A549 (cell line): ENCODE data around the gene STX8. TPM values are rescaled to one million over a fixed set of nuclear protein-coding genes. Genes with fewer than 3 reads are reported as not detected.

ENCODE experiments used
- ATAC-seq, 2 experiments: fragments of 200-7000 bp in 1 of 2; fragments of >200 bp in 1 of 2; cut with Nextera tagmentation in 1 of 2; cut with Tn5 transposase in 1 of 2; 3 replicates each; pipeline versions ENCODE4 v1.8.0 to v1.9.1; 2018 to 2020; ENCODE audit warnings: mild to moderate bottlenecking in 1 of 2, moderate library complexity in 1 of 2
- CTCF ChIA-PET: fragments of 300-600 bp; sonication (Branson Sonifier 250); formaldehyde crosslinking; extraction: SDS; loops from one replicate; lab custom pipeline; 2021; ENCODE audit warnings: antibody characterized with exemption, inconsistent platforms; lab: Yijun Ruan, JAX
- POLR2A ChIA-PET: fragments of 350-600 bp; formaldehyde crosslinking; extraction: SDS; loops from one replicate; lab custom pipeline; 2021; ENCODE audit warnings: antibody characterized with exemption, inconsistent platforms; lab: Yijun Ruan, JAX
- DNase-seq, 2 experiments: peaks; one replicate each; pipeline versions ENCODE4 v3.0.0 to v3.0.0-alpha.2; 2011 to 2016; ENCODE audit warnings: low read depth in 1 of 2, low spot score in 1 of 2
- FAIRE-seq: peaks from 2 replicates; lab custom pipeline; 2011; peaks lifted over from hg19 to GRCh38; lab: Jason Lieb, UNC
- H3K27ac ChIP-seq, 2 experiments: fragments of >200 bp; sonication (Bioruptor Twin); formaldehyde crosslinking; 3 replicates each; pipeline ENCODE4 v1.5.1; 2016 to 2017
- H3K4me1 ChIP-seq: fragments of >200 bp; sonication (Bioruptor Twin); formaldehyde crosslinking; 3 replicates; pipeline ENCODE4 v1.6.1; 2016
- H3K4me2 ChIP-seq: fragments of >200 bp; sonication (Bioruptor Twin); formaldehyde crosslinking; 3 replicates; pipeline ENCODE4 v1.6.1; 2016
- H3K4me3 ChIP-seq: fragments of >200 bp; sonication (Bioruptor Twin); formaldehyde crosslinking; 3 replicates; pipeline ENCODE4 v1.5.1; 2016
- H3K9me3 ChIP-seq: fragments of >200 bp; sonication (Bioruptor Twin); formaldehyde crosslinking; 3 replicates; pipeline ENCODE4 v1.6.1; 2016
- CBX2 ChIP-seq: fragments of 200-600 bp; sonication (generic); IDR thresholded peaks from 2 replicates; pipeline ENCODE4 v1.6.1; 2016; ENCODE audit warnings: low read depth, mild to moderate bottlenecking, borderline replicate concordance
- CEBPB ChIP-seq, 2 experiments: fragments of >200 bp in 1 of 2; sonication (Bioruptor Twin) in 1 of 2; formaldehyde crosslinking in 1 of 2; IDR thresholded peaks; 2 replicates each; pipeline ENCODE4 v1.6.1; 2012 to 2016
- EP300 ChIP-seq, 2 experiments: fragments of >200 bp; sonication (Bioruptor Twin); formaldehyde crosslinking; IDR thresholded peaks; 2 replicates in 1 of 2; 3 replicates in 1 of 2; pipeline ENCODE4 v1.6.1; 2016 to 2017
- FOSL2 ChIP-seq, 2 experiments: fragments of 450-650 bp in 1 of 2; fragments of >200 bp in 1 of 2; sonication (Bioruptor Twin) in 1 of 2; formaldehyde crosslinking; IDR thresholded peaks; 2 replicates each; pipeline versions ENCODE4 v1.5.0 to v1.6.1; 2016 to 2020; ENCODE audit warnings: mild to moderate bottlenecking in 1 of 2, moderate library complexity in 1 of 2
- GATA3 ChIP-seq: IDR thresholded peaks from 2 replicates; pipeline ENCODE4 v1.6.1; 2012; ENCODE audit warnings: borderline replicate concordance
- HDAC2 ChIP-seq: fragments of 200-600 bp; sonication (generic); IDR thresholded peaks from 2 replicates; pipeline ENCODE4 v1.6.1; 2016
- HEYL ChIP-seq: fragments of 250-450 bp; sonication (Bioruptor Pico); IDR thresholded peaks from 2 replicates; pipeline ENCODE4 v1.8.0; 2021; ENCODE audit warnings: mild to moderate bottlenecking, moderate library complexity
- JUN ChIP-seq, 2 experiments: fragments of >200 bp; sonication (Bioruptor Twin); formaldehyde crosslinking; IDR thresholded peaks; 2 replicates in 1 of 2; 3 replicates in 1 of 2; pipeline ENCODE4 v1.6.1; 2016 to 2017
- JUNB ChIP-seq: fragments of >200 bp; sonication (Bioruptor Twin); formaldehyde crosslinking; IDR thresholded peaks from 2 replicates; pipeline ENCODE4 v1.6.1; 2016
- MYC ChIP-seq: IDR thresholded peaks from 2 replicates; pipeline ENCODE4 v1.6.1; 2012; ENCODE audit warnings: mild to moderate bottlenecking, inconsistent platforms, low read length, improper control_type of control experiment, borderline replicate concordance
- RAD21 ChIP-seq, 2 experiments: fragments of >200 bp in 1 of 2; sonication (Bioruptor Twin) in 1 of 2; formaldehyde crosslinking in 1 of 2; IDR thresholded peaks in 1 of 2; conservative IDR thresholded peaks in 1 of 2; 2 replicates in 1 of 2; 3 replicates in 1 of 2; pipeline ENCODE4 v1.6.1; 2012 to 2018; ENCODE audit warnings: inconsistent platforms in 1 of 2
- WGBS: methylation state at CpG from one replicate; pipeline ENCODE4 v1.1.6; 2017; ENCODE audit errors: missing lambda C conversion rate; 5-methylcytosine and 5-hydroxymethylcytosine counted together
- polyA plus RNA-seq, 4 experiments: library from polyadenylated mRNA; depleted of rRNA in 3 of 4; stranded (reverse); fragments of >200 nt; fragmentation: RNase III in 1 of 4; extraction: RNeasy Plus Mini Kit Qiagen cat#74134 plus additional on column Dnase treatment in 1 of 4; gene quantifications; 2 replicates in 3 of 4; 3 replicates in 1 of 4; pipeline ENCODE4 v1.2.3, GENCODE V29; 2011 to 2017
- TF ChIP-seq, protein P1 (sequence below): IDR thresholded peaks from 2 replicates; pipeline ENCODE4 v1.6.1; 2012
- TF ChIP-seq, protein P2 (sequence below): IDR thresholded peaks from 2 replicates; pipeline ENCODE4 v1.6.1; 2012
- TF ChIP-seq, protein P3 (sequence below): fragments of 200-600 bp; sonication (generic); IDR thresholded peaks from 2 replicates; pipeline ENCODE4 v1.6.1; 2016; ENCODE audit warnings: antibody characterized with exemption, mild to moderate bottlenecking, moderate library complexity

Gene STX8
- polyA plus RNA-seq, 2 of the 4 experiments (the other 2 are of a cell fraction): 93.6 to 168 TPM

DNA sequence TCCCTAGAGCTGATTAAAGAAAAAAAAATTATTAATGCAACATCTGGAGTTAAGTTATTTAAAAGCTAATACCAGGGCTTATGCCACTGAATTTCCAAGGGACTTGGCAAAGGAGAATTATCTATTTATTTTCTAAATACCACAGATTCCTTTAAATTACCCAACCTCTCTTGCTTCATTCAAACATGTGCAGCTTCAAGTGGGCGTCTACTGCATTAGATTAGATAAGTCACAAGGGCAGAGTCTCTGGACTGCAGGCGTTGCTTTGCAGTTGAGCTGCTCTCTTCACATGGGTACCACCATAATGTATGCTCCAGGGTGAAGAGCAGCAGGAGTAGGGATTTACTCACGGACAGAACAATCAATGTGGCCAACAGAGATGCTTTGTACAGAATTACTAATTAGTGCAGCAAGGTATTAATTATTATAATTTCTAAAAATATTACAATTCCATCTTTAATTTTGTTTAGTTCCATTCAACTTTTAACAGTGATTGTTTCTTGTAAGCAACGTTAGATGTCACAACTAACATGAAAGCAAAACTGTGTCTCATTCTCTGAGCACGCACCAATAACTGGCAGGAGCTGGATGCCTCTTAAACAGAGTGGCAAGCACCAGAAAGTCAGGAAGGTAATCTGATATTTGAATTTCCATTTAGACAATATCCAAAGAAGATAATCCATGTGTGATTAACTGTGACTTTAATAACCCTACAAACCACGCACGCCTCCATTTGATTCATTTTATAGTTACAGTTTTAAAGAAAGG lies 214.2 kb downstream of the STX8 start (continued):
- TF ChIP-seq, protein P1, sequence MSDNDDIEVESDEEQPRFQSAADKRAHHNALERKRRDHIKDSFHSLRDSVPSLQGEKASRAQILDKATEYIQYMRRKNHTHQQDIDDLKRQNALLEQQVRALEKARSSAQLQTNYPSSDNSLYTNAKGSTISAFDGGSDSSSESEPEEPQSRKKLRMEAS: peak; percentile 71; the same call in 1 of the 2 replicates
- TF ChIP-seq JUN (IDR thresholded peaks at IDR 0.05): peak in 1 of 2 experiments; percentile 67; a peak in 1 of 5 replicates
- TF ChIP-seq HEYL: no peak
- peak in 1 of 2 experiments; percentile 46; a peak in 2 of 5 replicates for TF ChIP-seq EP300 (IDR thresholded peaks at IDR 0.05)
- TF ChIP-seq, protein P2, sequence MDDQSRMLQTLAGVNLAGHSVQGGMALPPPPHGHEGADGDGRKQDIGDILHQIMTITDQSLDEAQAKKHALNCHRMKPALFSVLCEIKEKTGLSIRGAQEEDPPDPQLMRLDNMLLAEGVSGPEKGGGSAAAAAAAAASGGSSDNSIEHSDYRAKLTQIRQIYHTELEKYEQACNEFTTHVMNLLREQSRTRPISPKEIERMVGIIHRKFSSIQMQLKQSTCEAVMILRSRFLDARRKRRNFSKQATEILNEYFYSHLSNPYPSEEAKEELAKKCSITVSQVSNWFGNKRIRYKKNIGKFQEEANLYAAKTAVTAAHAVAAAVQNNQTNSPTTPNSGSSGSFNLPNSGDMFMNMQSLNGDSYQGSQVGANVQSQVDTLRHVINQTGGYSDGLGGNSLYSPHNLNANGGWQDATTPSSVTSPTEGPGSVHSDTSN: 0 out of 2 replicates have a peak, but pooled peaks have one; percentile 30
- no peak for TF ChIP-seq FOSL2 (IDR thresholded peaks at IDR 0.05)
- TF ChIP-seq FOSL2 (CRISPR knock-in tag; IDR thresholded peaks at IDR 0.05): peak; percentile 38
- peak; percentile 98 to 99 for TF ChIP-seq CEBPB (IDR thresholded peaks at IDR 0.05)
- no peak for TF ChIP-seq HDAC2
- peak in 1 of 2 experiments; percentile 24; a peak in 1 of 5 replicates for TF ChIP-seq RAD21 (conservative IDR thresholded peaks at IDR 0.05 in 1 of 2, IDR thresholded peaks at IDR 0.05 in 1 of 2)
- TF ChIP-seq CBX2: no peak
- TF ChIP-seq, all 56 proteins: peak for 13

DNA sequence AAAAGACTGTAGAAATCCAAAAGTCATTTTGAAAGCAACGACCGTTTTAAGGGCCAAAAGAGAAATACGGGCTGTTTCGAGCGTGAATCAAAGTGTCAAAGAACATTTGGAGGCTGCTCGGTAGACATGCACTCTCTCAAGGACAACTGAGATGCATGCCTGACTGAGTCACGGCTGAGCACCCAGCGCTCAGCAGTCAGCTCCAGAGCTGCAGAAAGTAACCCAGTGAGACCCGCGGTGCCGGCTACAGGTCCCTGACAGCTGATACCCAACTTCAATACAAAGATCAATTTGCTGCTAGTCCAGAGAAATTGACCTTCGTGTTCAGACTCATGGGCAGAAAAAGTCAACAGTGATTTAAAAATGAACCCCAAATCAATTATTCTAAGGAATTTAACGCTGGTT lies 214.9 kb downstream of the STX8 start:
- CTCF ChIA-PET: interaction anchor here (0.7 to 5.0 kb wide), 6 partner anchors 10 to 1089 kb away, joined by 3 to 28 read pairs (median 3); no protein-coding TSS in a partner anchor
- Histone ChIP-seq H3K9me3 (no peaks in the 10 kb centered on the region), H3K4me3 (peak overlapping the region; percentile 34), H3K4me2 (peak overlapping the region; percentile 94), H3K27ac (peak overlapping the region; percentile 67 to 79), H3K4me1 (peaks cover 51% of the 10 kb centered on the region)
- 2% methylated on average over 13 of the region's 13 CpGs for WGBS
- POLR2A ChIA-PET: interaction anchor here (1.0 to 1.3 kb wide), 2 partner anchors 10 to 11 kb away, joined by 3 to 7 read pairs; no protein-coding TSS in a partner anchor
- DNase-seq: peak; percentile 70 to 71
- FAIRE-seq: peak; percentile 92
- TF ChIP-seq, protein P2: no peak
- TF ChIP-seq, protein P3, sequence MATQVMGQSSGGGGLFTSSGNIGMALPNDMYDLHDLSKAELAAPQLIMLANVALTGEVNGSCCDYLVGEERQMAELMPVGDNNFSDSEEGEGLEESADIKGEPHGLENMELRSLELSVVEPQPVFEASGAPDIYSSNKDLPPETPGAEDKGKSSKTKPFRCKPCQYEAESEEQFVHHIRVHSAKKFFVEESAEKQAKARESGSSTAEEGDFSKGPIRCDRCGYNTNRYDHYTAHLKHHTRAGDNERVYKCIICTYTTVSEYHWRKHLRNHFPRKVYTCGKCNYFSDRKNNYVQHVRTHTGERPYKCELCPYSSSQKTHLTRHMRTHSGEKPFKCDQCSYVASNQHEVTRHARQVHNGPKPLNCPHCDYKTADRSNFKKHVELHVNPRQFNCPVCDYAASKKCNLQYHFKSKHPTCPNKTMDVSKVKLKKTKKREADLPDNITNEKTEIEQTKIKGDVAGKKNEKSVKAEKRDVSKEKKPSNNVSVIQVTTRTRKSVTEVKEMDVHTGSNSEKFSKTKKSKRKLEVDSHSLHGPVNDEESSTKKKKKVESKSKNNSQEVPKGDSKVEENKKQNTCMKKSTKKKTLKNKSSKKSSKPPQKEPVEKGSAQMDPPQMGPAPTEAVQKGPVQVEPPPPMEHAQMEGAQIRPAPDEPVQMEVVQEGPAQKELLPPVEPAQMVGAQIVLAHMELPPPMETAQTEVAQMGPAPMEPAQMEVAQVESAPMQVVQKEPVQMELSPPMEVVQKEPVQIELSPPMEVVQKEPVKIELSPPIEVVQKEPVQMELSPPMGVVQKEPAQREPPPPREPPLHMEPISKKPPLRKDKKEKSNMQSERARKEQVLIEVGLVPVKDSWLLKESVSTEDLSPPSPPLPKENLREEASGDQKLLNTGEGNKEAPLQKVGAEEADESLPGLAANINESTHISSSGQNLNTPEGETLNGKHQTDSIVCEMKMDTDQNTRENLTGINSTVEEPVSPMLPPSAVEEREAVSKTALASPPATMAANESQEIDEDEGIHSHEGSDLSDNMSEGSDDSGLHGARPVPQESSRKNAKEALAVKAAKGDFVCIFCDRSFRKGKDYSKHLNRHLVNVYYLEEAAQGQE: no peak
- TF ChIP-seq JUNB (peak; percentile 42; the same call in 1 of the 2 replicates), JUN (IDR thresholded peaks at IDR 0.05) (0 out of 5 replicates have a peak, but pooled peaks of 1 of the 2 experiments have one; percentile 16), GATA3 (0 out of 2 replicates have a peak, but pooled peaks have one; percentile 26), FOSL2 (IDR thresholded peaks at IDR 0.05) (peak; percentile 52; the same call in 1 of the 2 replicates), FOSL2 (CRISPR knock-in tag; IDR thresholded peaks at IDR 0.05) (peak; percentile 73), MYC (no peak)
- peak; percentile 97 to 98 for ATAC-seq

DNA sequence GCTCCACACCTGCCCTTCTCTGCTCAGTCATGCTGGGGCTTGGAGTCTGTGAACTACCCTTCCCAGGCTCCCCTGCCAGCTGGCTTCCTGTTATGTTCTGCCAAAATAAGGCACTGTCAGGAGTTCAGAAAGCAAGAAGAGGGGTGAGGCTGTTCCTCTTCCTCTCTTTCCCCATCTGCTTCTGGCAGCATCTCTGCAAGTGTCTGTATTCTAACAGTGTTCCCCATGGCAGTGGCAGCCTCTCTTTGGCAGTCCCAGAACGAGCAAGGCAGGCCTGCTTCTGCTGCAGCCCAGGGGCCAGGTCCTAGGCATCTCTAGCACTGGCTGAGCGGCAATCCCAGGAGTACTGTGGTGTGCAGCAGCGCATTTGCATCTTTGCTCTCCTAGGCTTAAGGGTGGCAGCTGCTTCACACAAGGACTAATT lies 219.1 kb downstream of the STX8 start:
- no peak for ATAC-seq
- no peaks in the 10 kb centered on the region for H3K9me3 ChIP-seq
- no peak overlapping the region for H3K4me3 ChIP-seq
- no peak for FAIRE-seq
- no peak for DNase-seq
- no peak overlapping the region for H3K27ac ChIP-seq
- ChIA-PET CTCF (interaction anchor here (0.7 kb wide), 1 partner anchor 114 kb away, joined by 3 read pairs; no protein-coding TSS in a partner anchor), POLR2A (interaction anchor here (0.5 to 0.6 kb wide), 2 partner anchors 34 to 124 kb away, joined by 3 to 4 read pairs; no protein-coding TSS in a partner anchor)
- TF ChIP-seq, protein P1: no peak
- no peak for TF ChIP-seq FOSL2 (IDR thresholded peaks at IDR 0.05)
- TF ChIP-seq FOSL2 (CRISPR knock-in tag; IDR thresholded peaks at IDR 0.05): no peak
- WGBS: 81% methylated on average over 3 of the region's 3 CpGs
- peaks cover 19% of the 10 kb centered on the region for H3K4me1 ChIP-seq
- H3K4me2 ChIP-seq: no peak overlapping the region
